DLD1 (cell line): ENCODE data around the gene TJAP1.

Source experiments
- in situ Hi-C: cut with HindIII; loops from 2 replicates; pipeline ENCODE4 v1.10.0; 2017; ENCODE audit warnings: low sequenced_read_pairs

Gene TJAP1

DNA sequence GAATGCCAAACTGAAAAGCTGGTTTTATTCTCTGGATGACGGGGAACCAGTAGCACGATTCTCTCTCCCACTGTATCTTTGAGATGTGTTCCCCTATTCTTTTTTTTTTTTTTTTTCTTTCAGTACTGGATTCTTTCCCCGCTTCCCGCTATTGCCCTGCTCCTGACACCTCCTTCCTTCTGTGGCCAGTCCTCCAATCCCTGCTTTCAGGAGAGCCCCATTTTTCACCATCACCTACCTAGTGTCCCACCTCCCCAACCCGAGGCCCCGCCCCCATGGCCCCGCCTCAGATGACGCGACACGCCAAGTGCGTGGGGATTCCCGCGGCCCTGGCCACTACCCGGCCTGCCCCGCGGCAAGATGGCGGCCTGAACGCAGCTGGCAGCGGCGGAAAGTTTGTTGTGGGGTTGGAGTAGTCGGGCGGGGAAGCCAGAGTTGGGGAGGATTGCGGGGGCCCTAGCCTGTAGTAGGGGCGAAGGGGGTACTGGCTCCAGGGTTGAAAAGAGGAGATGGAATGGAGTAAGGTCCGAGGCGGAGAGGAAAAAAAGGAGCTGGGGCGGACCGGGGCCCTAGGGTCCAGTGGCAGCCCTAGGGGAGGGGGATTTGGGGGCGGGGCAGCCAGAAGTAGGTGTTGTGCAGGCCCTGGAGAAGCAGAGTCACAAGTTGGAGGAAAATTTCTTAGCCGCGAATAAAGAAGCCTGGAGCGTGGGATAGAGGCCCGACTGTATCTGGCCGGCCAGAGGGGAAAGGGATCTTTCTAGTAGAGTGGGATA lies at the start of gene TJAP1:
TJAP1 (plus strand) TSS at position 336 of the 773 bp plus-strand sequence. CDS start 21,432 bp downstream, outside the sequence.
- in situ Hi-C loops: no loop called here

GRCh38 chr6:43428112-43428570 lies 49.2 kb upstream of the TJAP1 start:
- in situ Hi-C loops: no loop called here

DNA sequence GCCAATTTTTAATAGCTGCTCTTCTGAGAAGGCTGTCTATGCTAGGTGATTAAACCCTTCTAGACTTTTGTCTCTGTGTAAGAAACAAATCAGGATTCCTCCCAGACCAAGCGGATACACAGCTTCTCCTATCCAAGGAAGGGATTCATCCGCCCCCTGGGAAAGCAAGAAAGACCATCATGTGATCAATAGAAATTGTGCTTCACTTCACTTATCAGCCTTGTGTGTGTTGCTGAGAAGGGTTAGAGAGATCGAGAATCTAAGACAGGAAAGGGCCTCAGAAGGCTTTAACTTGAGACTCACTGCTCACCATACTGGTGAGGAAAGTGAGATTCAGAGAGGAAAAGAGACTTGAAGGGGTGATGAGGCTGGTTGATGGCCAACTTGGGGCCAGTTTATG lies 48.5 kb upstream of the TJAP1 start:
- in situ Hi-C loops: no loop called here

GRCh38 chr6:43432009-43432945 lies 45.1 kb upstream of the TJAP1 start:
- in situ Hi-C loops: no loop called here

DNA sequence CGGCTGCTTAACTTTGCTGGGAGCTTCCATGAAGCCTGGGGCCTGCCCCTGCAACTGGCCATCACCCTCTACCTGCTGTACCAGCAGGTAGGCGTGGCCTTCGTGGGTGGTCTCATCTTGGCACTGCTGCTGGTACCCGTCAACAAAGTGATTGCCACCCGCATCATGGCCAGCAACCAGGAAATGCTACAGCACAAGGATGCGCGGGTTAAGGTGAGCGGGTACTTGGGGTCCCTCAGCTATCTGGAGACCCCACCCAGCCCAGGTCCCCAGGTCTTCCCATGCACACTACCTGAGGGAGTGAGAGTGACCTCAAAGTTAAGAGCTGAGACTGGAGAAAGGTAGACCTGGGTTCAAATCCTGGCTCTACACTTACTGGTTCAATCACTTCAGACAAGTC lies 44.2 kb upstream of the TJAP1 start:
- in situ Hi-C loops: no loop called here

DNA sequence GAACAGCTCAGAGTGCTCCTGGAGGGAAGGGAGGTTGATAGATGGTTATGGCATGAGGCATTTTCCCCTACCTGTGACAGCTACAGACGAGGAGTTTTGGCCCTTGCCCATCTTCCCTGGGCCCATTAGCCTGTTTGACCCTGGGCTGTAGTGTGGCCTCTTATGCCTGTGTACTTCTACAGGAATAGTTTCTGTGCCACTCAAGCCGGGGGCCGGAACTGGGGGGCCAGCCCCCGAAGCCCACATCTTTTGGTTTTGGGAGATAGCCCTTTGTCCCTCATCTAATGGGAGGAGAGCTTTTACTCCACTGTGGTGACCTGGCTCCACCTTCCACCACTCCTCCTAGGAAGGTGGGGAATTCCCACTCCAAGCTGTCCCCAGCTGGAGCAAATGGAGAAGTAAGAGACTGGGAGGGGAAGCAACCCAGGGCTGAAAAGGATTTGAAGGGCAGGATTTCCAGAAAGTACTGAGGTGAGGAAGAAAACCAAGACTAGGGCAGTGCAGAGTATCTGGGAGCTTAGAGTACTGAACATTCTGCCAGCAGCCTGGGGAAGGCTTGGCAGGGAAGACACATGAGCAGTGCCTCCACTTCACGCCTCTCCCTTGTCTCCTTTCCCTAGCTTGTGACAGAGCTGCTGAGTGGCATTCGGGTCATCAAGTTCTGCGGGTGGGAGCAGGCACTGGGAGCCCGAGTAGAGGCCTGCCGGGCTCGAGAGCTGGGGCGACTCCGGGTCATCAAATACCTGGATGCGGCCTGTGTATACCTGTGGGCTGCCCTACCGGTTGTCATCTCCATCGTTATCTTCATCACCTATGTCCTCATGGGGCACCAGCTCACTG lies 43.1 kb upstream of the TJAP1 start:
- in situ Hi-C loops: no loop called here

- in situ Hi-C loops: no loop called here
Observed at GRCh38 chr6:43434943-43435342, 42.4 kb upstream of the TJAP1 start.

DNA sequence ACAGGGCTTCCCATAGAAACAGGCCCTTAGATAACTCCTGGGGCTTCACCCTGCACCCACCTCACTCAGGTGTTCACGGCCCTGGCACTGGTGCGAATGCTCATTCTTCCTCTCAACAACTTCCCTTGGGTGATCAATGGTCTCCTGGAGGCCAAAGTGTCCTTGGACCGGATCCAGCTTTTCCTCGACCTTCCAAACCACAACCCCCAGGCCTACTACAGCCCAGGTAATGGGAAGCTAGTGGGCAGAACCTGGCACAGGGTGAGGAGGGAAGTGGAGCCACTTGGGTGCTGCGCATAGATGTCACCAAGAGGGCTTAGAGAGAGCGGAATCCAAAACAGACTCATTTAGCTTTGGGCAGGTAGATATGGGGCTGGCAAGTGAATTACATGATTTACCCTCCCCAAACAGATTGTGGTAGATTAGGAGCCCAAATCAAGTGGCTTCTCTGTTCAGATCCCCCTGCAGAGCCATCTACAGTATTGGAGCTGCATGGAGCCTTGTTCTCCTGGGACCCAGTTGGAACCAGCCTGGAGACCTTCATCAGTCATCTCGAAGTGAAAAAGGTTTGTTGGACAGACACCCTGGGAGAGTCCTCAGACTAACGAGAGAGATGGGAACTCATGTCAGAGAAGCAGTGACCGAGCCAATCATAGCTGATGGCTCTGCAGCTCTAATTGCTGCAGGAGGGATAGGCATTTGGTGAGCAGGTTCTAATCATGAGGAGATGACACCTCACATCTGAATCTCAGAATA lies 41.5 kb upstream of the TJAP1 start:
- in situ Hi-C loops: no loop called here

DNA sequence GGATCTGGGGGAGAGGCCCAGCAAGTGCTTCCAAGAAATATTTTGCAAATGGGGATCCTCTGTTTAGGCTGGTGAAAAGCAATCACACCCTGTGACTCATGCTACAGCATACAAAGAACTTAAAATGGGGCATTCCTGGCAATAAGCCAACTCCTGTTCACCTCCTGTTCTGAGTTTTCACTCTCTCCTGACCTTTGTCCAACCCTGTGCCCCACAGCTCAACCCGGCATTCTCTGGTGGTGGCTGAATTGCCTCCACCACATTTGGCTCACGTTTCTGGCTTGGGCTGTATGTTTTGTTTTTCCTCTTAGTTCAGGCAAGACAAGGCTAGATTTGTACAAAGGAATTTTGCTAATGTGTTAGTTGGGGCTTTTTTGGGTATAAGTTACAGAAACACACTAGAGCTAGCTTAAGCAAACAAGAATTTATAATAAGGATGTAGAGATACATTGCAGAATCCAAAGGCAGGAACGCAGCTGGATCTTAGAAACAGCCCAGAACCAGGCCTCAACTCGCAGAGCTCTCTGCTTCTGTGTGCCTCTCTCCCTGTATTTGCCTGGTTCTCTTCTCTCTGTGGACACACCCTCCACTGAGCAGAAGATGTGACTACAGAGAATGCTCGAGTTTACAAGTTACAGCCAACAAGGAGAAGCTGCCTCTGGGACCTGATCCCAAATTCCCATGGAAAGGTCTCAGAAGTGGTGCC lies 40.6 kb upstream of the TJAP1 start:
- in situ Hi-C loops: no loop called here

GRCh38 chr6:43437700-43438099 lies 39.7 kb upstream of the TJAP1 start:
- in situ Hi-C loops: no loop called here

DNA sequence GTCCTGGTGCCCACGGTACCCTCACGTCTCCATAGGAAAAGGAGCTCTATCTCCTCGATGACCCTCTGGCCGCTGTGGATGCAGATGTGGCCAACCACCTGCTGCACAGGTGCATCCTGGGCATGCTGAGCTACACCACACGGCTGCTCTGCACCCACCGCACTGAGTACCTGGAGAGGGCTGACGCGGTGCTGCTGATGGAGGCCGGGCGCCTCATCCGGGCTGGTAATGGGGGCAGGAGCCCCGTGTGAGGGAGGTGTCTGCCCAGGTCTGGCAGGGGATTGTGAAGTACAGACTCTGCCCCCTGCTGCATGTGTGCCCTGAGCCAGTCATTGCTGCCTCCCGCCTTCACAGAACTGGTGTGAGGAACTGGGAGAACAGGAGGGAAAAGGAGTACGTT lies 34.4 kb upstream of the TJAP1 start:
- in situ Hi-C loops: no loop called here

DNA sequence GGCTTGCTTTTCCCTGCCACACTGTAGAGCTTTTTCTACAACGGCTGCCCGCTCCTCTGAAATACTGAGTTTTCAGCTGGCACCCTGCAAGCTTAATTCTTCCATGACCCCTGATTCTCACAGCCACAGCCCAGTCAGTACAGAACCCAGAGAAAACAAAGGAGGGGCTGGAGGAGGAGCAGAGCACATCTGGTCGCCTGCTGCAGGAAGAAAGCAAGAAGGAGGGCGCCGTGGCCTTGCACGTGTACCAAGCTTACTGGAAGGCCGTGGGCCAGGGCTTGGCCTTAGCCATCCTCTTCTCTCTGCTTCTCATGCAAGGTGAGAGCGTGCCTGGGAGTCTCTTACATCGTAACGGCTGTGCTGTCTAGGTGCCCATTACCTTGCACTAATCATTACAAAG lies 33.3 kb upstream of the TJAP1 start:
- in situ Hi-C loops: no loop called here

DNA sequence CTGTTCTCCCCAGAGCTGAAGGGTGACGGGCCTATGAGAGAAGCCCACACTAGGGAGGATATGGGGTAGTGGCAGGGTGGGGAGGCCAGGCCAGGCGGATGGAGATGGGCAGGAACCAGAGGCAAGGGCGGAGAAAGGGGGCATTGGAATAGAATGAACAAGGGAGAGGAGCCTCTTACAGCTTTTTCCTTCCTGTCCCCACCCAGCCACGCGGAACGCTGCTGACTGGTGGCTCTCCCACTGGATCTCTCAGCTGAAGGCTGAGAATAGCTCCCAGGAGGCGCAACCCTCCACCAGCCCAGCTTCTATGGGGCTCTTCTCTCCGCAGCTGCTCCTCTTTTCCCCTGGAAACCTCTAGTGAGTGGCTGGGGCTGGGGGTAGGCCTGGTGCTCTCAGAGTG lies 32.8 kb upstream of the TJAP1 start:
- in situ Hi-C loops: no loop called here

- in situ Hi-C loops: no loop called here
Observed at GRCh38 chr6:43445576-43445975, 31.8 kb upstream of the TJAP1 start.

DNA sequence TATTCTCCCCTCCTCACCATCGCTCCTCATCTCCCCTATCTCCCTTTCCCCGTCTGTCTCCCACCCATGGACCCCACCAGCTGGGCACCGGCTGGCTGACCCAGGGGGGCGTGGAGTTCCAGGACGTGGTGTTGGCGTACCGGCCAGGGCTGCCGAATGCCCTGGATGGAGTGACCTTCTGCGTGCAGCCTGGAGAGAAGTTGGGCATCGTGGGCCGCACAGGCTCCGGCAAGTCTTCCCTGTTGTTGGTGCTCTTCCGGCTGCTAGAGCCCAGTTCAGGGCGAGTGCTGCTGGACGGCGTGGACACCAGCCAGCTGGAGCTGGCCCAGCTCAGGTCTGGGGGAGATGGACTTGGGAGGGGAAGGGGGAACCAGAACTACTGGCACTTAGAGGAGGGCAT lies 29.8 kb upstream of the TJAP1 start:
- in situ Hi-C loops: no loop called here

DNA sequence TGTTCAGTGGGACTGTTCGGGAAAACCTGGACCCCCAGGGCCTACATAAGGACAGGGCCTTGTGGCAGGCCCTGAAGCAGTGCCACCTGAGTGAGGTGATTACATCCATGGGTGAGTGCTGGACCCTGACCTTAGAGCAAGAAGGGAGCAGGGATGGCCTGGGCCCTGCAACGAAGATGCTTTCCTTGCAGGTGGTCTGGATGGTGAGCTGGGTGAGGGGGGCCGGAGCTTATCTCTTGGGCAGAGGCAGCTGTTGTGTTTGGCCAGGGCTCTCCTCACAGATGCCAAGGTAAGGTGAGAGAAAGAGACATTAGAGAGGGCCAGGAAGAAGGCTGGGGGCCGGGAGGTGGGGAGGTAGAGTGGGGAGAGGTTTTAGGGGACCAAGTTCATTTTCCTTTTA lies 28.5 kb upstream of the TJAP1 start:
- in situ Hi-C loops: no loop called here

DNA sequence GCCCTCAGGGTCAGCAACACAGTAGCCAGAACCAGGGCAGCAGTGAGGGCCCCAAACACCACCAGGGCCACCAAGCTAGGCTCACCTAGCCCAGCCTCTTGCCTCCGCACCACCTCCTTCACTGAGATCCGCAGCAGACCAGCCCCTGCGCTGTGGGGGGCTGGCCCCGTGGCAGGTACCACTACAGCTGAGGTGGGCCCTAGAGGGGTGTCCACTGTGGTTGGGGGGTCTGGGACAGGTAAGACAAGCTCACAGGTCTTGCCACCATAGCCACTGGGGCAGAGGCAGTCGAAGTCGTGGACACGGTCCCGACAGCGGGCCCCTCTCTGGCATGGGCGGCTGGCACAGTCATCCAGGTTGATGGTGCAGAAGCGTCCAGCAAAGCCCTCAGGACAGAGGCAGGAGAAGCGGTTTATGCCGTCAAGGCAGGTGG lies 26.7 kb upstream of the TJAP1 start:
- in situ Hi-C loops: no loop called here

DNA sequence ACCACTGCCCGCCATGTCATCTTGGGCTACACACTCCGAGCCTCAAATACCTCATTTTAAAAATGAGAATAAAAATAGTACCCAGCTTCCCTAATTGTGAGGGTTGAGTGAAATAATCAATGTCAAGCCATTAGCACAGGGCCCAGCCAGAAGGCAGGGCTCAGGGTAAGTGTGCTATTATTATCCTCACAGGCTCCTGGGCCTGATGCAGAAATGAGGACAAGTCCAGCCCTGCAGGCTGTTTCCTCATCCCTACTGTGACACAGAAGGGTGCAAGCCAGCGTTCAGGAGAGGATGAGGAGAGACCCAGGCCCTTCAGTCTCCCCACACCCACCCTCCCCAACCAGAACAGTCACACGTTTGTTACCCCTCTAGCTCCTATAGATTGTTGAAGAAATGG lies 26.0 kb upstream of the TJAP1 start:
- in situ Hi-C loops: no loop called here

- in situ Hi-C loops: no loop called here
Observed at GRCh38 chr6:43451939-43452338, 25.4 kb upstream of the TJAP1 start.

- in situ Hi-C loops: no loop called here
Observed at GRCh38 chr6:43452896-43453295, 24.5 kb upstream of the TJAP1 start.
